Head of caudate nucleus (tissue), 42 donors: Measurements from ENCODE around the gene ADPRHL1.

Experiments
- DNase-seq, 42 donors: peaks; one replicate each; pipeline versions ENCODE4 v3.0.0 to v3.0.0-alpha.2; 2020 to 2021; ENCODE audit warnings: mixed read lengths in 7 of 42
- intact Hi-C: fragments of 100-400 bp; cut with DNase I; formaldehyde crosslinking; loops from one replicate; pipeline ENCODE4 v1.15.0; 2022

ADPRHL1 gene

DNA sequence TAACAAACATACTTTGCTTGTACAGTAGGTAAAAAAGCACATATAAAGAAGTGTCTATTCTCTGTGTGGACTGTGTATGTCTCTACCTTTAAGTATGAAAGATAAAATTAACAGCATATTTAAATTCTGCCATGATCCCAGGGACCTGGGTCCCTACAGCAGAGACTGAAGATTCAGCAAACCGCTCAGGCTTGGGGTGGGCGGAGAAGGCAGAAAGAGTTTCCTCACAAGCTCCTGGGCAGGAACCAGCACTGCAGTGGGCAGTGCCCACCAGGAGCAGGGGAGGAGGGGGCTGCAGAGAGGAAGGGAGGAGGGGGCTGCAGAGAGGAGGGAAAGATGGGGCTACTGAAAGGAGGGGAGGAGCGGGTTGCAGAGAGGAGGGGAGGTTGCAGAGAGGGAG lies 44.7 kb downstream of the ADPRHL1 start:
- intact Hi-C loops: no loop called here
- peak in 2 of 42 donors; percentile 4 to 11 for DNase-seq

DNA sequence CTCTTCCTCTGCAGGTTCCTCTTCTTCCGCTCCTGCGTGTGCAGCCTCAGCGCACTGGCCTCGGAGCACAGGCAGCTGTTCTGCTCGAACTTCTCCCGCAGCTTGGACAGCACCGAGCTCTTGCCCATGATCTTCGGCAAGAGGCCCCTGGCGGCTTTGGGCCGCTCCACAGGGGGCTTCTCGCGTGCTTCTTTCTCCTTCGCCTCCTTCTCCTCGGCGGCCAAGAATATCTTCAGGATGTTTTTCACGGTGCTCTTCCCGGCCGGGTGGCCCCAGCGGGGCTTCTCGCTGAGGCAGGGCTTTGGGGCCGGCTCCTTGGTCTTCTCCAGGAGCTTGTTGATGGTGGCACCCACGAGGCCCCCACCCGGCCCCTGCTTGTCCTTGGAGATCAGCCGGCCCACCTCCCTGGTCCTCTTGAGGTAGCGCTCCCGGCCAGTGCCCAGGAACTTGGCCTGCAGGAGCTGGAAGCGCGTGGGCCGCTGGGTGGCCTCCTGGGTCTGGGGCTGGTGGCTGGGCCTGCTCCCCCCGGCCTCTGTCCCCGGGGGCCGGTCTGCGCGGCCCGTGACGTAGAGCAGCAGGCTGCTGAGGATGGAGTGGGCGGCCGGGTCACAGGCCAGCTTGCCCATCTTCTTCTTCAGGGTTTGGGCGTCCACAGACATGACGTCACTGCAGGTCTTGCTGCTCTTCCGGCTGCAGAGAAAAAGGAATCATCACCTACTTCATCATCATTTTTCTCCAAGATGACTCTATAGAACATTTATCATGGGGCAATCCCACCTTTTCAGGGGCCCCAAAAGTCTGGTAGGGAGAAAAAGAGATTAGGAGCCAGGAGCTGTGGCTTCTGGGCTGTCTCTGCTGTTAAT lies 45.5 kb downstream of the ADPRHL1 start:
- peak in 8 of 42 donors; percentile 3 to 23 (median 14) for DNase-seq
- intact Hi-C loops: no loop called here

- intact Hi-C loops: no loop called here
These were observed 46.2 kb downstream of the ADPRHL1 start for GRCh38 chr13:113407103-113407530.

DNA sequence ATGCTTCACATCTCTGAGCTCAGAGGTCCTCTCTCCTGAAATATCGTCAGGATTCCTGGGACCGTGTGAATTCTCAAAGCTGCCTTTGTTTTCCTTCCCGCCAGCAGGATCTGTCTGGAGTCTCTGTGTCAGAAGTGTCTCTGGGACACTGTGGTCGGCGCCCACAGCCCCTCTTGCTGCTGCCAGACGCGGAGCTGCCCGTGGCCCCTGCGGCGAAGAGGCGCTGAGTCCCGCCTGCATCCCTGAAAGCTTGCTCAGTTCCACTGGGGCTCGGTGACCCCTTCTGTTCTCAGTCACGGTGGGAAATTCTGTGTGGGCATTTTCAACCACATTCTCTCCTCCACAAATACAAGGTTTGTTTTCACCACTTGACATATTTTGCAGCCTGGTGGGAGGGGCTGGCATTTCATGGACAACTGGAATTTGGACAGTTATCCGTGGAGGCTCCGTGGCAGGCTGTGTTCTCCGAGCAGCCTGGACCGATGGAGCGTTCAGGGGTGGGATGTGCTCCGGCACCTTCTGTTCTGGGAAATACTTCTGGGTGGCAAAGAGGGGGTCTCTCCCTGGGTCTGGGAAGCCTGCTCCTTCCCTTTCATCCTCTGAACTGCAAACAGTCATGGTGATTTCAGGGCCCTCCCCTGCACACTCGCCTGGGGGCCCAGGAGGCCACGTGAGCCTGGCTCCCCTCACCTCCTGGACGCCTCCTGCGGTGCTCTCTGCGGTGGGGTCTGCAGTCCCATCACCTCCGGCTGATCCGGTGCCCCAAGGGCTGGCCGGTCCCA lies 46.8 kb downstream of the ADPRHL1 start:
- DNase-seq: peak in 7 of 42 donors; percentile 9 to 34 (median 19)
- intact Hi-C loops: no loop called here

More at GRCh38 chr13:113407103-113407530, 46.2 kb downstream of the ADPRHL1 start:
- peak in 4 of 42 donors; percentile 3 to 14 (median 9) for DNase-seq

DNA sequence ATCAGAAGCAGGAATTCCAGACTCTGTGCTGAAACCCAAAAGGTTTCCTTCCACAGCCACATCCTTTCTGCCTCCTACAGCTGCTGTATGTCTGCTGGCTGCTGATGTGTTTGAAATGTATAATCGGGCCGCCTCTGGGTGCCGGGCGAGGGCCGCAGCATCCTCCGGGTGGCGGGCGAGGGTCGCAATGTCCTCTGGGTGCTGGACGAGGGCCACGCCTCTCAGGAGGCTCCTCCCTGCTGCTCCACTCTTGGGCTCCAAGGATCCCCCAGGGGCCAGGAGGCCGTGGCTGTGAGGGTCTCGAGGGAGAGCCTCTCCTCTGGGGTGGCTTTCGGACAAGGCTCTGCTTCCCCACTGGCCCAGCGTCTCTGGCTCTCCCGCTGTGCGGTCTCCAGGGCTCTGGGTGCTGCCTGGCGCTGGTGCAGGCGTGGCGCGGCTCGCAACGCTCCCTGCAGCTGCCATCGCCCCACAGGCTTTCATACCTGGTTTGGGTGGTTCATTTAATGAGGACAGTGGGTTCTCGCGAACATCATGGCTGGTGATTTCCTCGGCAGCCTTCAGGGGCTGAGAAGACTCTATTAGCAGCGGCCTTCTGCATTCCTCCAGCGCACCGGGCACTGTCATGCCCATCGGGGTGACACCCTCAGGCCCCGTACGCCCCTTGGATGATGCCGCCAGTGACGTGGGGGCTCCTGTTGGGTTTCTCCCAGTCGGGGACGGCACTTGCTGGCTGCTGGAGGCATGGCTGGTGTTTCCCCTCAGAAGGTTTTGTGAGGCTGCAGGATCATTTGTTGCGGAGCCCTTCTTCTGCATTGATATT lies 47.6 kb downstream of the ADPRHL1 start:
- peak in 8 of 42 donors; percentile 4 to 28 (median 12) for DNase-seq
- intact Hi-C loops: no loop called here

DNA sequence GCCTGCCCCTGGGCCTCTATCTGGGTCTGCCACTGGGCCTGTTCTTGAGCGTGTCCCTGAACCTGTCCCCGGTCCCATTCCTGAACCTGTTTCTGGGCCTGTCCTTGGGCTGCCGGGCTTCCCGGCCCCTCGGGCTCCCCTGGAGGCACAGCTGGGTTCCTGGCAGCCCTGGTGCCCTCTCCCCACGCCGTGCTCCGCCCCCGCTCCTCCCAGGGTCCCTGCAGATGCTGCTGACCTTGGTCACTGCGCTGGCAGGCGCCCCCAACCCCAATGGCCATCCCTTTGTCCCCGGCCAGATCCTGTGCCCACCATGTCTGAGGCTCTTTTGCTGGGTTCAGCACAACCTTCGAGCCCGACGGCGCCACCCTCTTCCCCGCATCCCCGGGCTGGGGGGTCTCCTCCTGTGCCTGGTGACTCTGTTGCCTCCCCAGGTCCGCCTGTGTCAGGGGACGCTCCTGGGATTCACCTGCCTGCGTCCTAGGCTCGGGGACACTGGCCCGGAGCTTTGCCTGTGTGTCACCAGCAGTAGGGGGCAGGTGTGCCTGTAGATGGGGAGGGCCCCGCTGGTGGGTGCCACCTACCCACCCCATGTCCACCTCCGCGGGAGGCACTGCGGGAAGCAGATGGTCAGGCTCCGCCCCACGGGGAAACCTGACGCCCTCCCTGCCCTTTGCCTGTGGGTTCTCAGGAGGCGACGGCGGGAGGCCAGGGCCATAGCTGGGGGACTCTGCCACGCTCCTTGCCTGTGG lies 48.4 kb downstream of the ADPRHL1 start:
- intact Hi-C loops: no loop called here
- DNase-seq: peak in 7 of 42 donors; percentile 7 to 30 (median 13)

DNA sequence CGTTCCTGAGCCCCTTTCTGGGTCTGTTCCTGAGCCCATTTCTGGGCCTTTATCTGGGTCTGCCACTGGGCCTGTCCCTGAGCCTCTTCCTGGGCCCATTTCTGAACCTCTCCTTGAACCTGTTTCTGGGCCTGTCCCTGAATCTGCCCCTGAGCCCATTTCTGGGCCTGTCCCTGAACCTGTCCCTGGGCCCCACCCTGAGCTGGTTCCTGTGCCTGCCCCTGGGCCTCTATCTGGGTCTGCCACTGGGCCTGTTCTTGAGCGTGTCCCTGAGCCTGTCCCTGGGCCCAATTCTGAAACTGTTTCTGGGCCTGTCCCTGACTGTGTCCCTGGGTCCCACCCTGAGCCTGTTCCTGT lies 48.9 kb downstream of the ADPRHL1 start:
- DNase-seq: peak in 1 of 42 donors; percentile 23

GRCh38 chr13:113403255-113404104 lies 49.8 kb downstream of the ADPRHL1 start:
- intact Hi-C loops: no loop called here
- DNase-seq: peak in 4 of 42 donors; percentile 9 to 31 (median 30)

More for the DNA sequence above, 48.9 kb downstream of the ADPRHL1 start:
- intact Hi-C loops: no loop called here

DNA sequence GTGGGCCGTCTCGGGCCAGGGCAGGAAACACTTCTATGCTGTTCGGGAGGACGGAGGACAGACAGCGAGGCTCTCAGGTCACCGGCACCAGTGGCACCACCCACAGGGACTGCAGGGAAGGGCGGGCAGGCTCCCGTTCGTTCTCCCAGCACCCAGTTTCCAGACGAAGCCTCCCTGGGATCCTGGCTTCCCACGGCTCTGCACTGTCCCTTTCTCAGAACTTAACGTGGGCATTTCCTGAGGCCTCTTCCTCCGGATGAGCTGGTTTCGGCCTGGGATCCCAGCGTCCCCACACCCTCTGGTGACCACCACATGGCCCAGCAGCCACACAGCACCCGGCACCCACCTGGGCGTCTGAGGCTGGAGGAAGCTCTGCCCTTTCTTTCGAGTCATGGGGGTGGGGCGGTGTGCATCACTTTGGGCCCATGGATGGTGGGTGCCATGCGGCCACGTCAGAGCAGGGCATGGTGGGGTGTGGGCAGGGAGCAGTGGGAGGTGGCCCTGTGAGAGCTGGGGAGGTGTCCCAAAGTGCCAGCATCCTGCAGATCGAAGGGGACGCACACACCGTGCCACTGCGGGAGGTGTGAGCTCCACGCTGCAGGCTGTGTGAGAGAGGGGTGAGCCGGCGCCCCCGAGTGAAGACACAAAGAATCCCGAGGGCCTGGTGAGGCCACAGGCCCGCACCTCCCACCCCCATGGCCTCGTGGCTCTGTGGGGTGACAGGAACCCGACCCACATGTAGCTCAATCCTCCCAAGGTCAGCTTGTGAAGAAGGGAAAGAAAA lies 50.6 kb downstream of the ADPRHL1 start:
- DNase-seq: peak in 3 of 42 donors; percentile 8 to 25 (median 22)

DNA sequence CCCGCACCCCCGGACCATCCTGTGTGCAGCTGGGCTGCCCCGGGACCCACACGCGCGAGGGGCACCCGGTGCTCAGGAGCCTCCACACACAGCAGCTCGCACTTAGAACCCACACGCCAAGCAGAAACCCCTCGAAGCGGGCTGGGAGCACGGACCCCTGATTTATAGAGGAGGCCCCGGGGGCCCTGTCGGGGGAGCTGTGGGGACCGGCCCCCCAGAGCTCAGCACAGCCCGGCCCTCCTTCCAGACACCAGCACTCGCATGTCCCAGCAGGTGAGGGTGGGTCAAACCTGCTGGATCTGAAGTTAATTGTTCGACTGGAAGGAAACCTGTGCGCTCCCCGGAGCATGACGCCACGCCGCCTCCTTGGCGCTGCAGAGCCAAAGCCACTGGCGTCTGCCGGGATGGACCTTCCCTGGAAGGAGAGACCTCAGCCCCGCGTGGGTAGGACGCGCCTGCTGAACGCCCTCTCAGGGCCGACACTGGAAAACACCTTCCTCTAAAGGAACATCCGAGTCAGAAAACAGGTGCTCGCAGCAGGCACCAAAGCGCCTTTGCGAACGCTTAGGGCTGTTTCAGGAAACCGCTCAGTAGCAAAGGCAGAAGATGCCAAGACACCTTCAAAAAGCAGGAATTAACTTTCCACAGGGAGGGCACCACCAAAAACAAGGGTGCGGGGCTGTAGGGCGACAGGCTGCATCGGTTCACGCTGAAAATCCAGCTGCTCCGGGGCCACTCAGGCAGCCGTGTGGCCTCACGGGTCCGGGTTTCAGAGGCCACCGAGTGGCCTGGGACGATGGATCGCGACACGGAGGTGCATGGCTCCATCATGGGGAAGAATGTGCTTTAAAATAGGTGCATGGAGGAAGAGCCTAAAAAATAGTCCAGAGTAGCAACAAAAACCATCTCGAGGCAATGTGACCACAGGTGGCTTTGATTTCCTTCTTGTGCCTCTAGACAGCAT lies 51.6 kb downstream of the ADPRHL1 start:
- intact Hi-C loops: no loop called here
- peak in 4 of 42 donors; percentile 9 to 36 (median 27) for DNase-seq

More for the DNA sequence above, 50.6 kb downstream of the ADPRHL1 start:
- intact Hi-C loops: no loop called here

GRCh38 chr13:113400621-113401451 lies 52.5 kb downstream of the ADPRHL1 start:
- peak in 4 of 42 donors; percentile 20 to 37 (median 25) for DNase-seq
- intact Hi-C loops: no loop called here

DNA sequence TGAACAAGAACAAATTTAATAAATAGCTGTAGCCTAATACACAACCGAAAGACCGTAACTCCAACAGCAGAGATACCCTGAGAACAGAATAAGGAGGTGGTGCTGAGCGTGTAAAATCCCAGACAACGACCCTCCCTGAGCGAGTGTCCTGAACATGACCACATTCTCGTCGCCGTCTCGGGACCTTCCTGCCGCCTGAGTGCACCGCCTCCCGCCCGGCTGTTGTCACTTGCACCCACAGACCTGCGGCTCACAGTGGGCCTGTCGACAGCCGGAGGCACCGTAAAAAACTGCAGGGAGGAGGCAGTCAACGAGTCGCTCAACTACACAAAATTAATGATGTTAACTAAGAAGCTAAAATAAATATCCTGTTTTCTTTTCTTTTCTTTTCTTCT lies 53.5 kb downstream of the ADPRHL1 start:
- peak in 3 of 42 donors; percentile 11 to 31 (median 29) for DNase-seq
- intact Hi-C loops: no loop called here

- intact Hi-C loops: no loop called here
- DNase-seq: peak in 3 of 42 donors; percentile 16 to 35 (median 30)
These were observed 54.1 kb downstream of the ADPRHL1 start for GRCh38 chr13:113398963-113399754.
